BE2C (cell line): ENCODE measurements around the gene AKR1B15.

ENCODE experiments used
- DNase-seq: peaks from one replicate; pipeline ENCODE4 v3.0.0-alpha.2; 2020
- H3K27me3 ChIP-seq: fragments of 250-450 bp; sonication (Bioruptor Pico); 2 replicates; pipeline ENCODE4 v1.5.1; 2020; ENCODE audit warnings: mild to moderate bottlenecking
- H3K36me3 ChIP-seq: fragments of 250-450 bp; sonication (Bioruptor Pico); 2 replicates; pipeline ENCODE4 v1.5.1; 2020; ENCODE audit warnings: mild to moderate bottlenecking
- H3K4me1 ChIP-seq: fragments of 250-450 bp; sonication (Bioruptor Pico); 2 replicates; pipeline ENCODE4 v1.5.1; 2020
- H3K4me3 ChIP-seq: 2 replicates; pipeline ENCODE4 v1.5.1; 2011; ENCODE audit warnings: low read depth, low read length
- H3K9me3 ChIP-seq: fragments of 250-450 bp; sonication (Bioruptor Pico); 2 replicates; pipeline ENCODE4 v1.5.1; 2020
- CTCF ChIP-seq: IDR thresholded peaks from 2 replicates; pipeline ENCODE4 v1.5.1; 2012; ENCODE audit warnings: mild to moderate bottlenecking, low read depth, low read length

AKR1B15 gene

GRCh38 chr7:134509010-134509409 is 39.9 kb upstream of the AKR1B15 start:
- Histone ChIP-seq H3K4me3 (no peak overlapping the region), H3K4me1 (no peaks in the 10 kb centered on the region), H3K36me3 (no peaks in the 10 kb centered on the region), H3K9me3 (no peaks in the 10 kb centered on the region), H3K27me3 (peaks cover 3% of the 10 kb centered on the region; the same call in 1 of the 2 replicates)
- no peak for TF ChIP-seq CTCF
- DNase-seq = no peak

GRCh38 chr7:134510646-134511045 is 38.3 kb upstream of the AKR1B15 start:
- H3K27me3 ChIP-seq = peaks cover 13% of the 10 kb centered on the region
- no peaks in the 10 kb centered on the region for H3K4me1 ChIP-seq
- DNase-seq = no peak
- no peaks in the 10 kb centered on the region for H3K36me3 ChIP-seq
- no peak for TF ChIP-seq CTCF
- no peaks in the 10 kb centered on the region for H3K9me3 ChIP-seq
- no peak overlapping the region for H3K4me3 ChIP-seq

- Histone ChIP-seq H3K27me3 (peaks cover 27% of the 10 kb centered on the region), H3K36me3 (no peaks in the 10 kb centered on the region), H3K9me3 (no peaks in the 10 kb centered on the region), H3K4me3 (no peak overlapping the region), H3K4me1 (no peaks in the 10 kb centered on the region)
- no peak for TF ChIP-seq CTCF
- no peak for DNase-seq
Observed at GRCh38 chr7:134512271-134512670, 36.6 kb upstream of the AKR1B15 start.

GRCh38 chr7:134513169-134513752 is 35.6 kb upstream of the AKR1B15 start:
- no peaks in the 10 kb centered on the region for H3K9me3 ChIP-seq
- H3K4me1 ChIP-seq = no peaks in the 10 kb centered on the region
- DNase-seq = peak; percentile 38
- peaks cover 33% of the 10 kb centered on the region for H3K27me3 ChIP-seq
- TF ChIP-seq CTCF = peak; percentile 79
- H3K36me3 ChIP-seq = no peaks in the 10 kb centered on the region
- H3K4me3 ChIP-seq = no peak overlapping the region

- Histone ChIP-seq H3K4me3 (no peak overlapping the region), H3K27me3 (peaks cover 33% of the 10 kb centered on the region), H3K36me3 (no peaks in the 10 kb centered on the region), H3K9me3 (no peaks in the 10 kb centered on the region), H3K4me1 (no peaks in the 10 kb centered on the region)
- TF ChIP-seq CTCF = no peak
- no peak for DNase-seq
Observed at GRCh38 chr7:134514106-134514505, 34.8 kb upstream of the AKR1B15 start.

GRCh38 chr7:134514663-134515062 is 34.2 kb upstream of the AKR1B15 start:
- Histone ChIP-seq H3K9me3 (no peaks in the 10 kb centered on the region), H3K4me3 (no peak overlapping the region), H3K36me3 (no peaks in the 10 kb centered on the region), H3K4me1 (no peaks in the 10 kb centered on the region), H3K27me3 (peaks cover 33% of the 10 kb centered on the region)
- peak; percentile 44 for DNase-seq
- TF ChIP-seq CTCF = peak; percentile 83
